ENCODE measurements around the gene PSMB8. TPM values are rescaled to one million over a fixed set of nuclear protein-coding genes. Genes with fewer than 3 reads are reported as not detected.

Gene PSMB8
- total RNA-seq, 1 donor from 2014 or later, result 45.5 TPM

DNA sequence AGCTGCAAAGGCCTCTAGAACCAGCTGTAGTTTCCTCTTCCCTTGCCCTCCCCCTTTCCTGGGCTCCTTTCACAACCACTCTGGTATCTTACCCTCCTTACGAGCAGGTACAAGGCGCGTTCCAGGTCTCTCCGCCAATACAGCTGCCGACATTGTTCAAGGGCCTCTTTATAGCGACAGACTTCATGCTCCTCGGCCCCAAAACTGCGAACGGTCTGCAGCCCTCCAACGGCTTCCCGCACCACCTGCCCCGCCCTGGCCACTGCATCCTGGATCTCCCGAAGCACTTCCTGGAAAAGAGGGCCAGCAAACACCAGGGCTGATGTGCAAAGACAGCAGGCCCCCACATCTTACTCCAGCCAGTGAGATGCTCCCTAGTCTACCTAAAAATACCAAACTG is 11.3 kb downstream of the PSMB8 start:
- H3K9me3 Mint-ChIP-seq (ENCODE audit: unreplicated experiment), result no peaks in the 10 kb centered on the region
- no peak overlapping the region for H3K27ac ChIP-seq (ENCODE audit: low read depth, low read length)
- no peak overlapping the region for H3K4me3 Mint-ChIP-seq (ENCODE audit: unreplicated experiment)
- no peak overlapping the region for H3K4me2 ChIP-seq (ENCODE audit: low read length)
- peaks cover 4% of the 10 kb centered on the region for H3K36me3 ChIP-seq (ENCODE audit: insufficient read depth, low read length)
- peaks cover 5% of the 10 kb centered on the region for H3K4me1 ChIP-seq (ENCODE audit: insufficient read depth, low read length)
- FAIRE-seq, result no peak
- H3K79me2 ChIP-seq (ENCODE audit: insufficient read depth, low read length), result peaks cover 6% of the 10 kb centered on the region
- H3K27me3 Mint-ChIP-seq (ENCODE audit: low read depth, unreplicated experiment), result no peaks in the 10 kb centered on the region
- H3K9ac ChIP-seq (ENCODE audit: low read length), result no peak overlapping the region
- peaks cover 46% of the 10 kb centered on the region for H3K36me3 Mint-ChIP-seq (ENCODE audit: low read depth, unreplicated experiment)
- no peak for DNase-seq (ENCODE audit: low read depth)
- peaks cover 8% of the 10 kb centered on the region for H4K20me1 ChIP-seq (ENCODE audit: insufficient read depth, low read length)
- H3K9me3 ChIP-seq (ENCODE audit: insufficient read depth, low read depth, low read length), result no peaks in the 10 kb centered on the region
- H3K4me1 Mint-ChIP-seq (ENCODE audit: low read depth, unreplicated experiment), result peaks cover 19% of the 10 kb centered on the region
- H2AFZ ChIP-seq (ENCODE audit: low read depth, low read length), result no peak overlapping the region
- TF ChIP-seq, protein P1, sequence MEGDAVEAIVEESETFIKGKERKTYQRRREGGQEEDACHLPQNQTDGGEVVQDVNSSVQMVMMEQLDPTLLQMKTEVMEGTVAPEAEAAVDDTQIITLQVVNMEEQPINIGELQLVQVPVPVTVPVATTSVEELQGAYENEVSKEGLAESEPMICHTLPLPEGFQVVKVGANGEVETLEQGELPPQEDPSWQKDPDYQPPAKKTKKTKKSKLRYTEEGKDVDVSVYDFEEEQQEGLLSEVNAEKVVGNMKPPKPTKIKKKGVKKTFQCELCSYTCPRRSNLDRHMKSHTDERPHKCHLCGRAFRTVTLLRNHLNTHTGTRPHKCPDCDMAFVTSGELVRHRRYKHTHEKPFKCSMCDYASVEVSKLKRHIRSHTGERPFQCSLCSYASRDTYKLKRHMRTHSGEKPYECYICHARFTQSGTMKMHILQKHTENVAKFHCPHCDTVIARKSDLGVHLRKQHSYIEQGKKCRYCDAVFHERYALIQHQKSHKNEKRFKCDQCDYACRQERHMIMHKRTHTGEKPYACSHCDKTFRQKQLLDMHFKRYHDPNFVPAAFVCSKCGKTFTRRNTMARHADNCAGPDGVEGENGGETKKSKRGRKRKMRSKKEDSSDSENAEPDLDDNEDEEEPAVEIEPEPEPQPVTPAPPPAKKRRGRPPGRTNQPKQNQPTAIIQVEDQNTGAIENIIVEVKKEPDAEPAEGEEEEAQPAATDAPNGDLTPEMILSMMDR (IDR thresholded peaks at IDR 0.05; ENCODE audit: insufficient read depth, low read depth, low read length), result no peak
- no peak for TF ChIP-seq EZH2 (IDR thresholded peaks at IDR 0.05; ENCODE audit: insufficient read depth, low read length)
- H3K4me3 ChIP-seq (ENCODE audit: insufficient read depth, low read depth, low read length), result no peak overlapping the region
- H3K27me3 ChIP-seq (ENCODE audit: insufficient read depth, low read length), result no peaks in the 10 kb centered on the region
- H3K27ac Mint-ChIP-seq (ENCODE audit: unreplicated experiment), result no peak overlapping the region

DNA sequence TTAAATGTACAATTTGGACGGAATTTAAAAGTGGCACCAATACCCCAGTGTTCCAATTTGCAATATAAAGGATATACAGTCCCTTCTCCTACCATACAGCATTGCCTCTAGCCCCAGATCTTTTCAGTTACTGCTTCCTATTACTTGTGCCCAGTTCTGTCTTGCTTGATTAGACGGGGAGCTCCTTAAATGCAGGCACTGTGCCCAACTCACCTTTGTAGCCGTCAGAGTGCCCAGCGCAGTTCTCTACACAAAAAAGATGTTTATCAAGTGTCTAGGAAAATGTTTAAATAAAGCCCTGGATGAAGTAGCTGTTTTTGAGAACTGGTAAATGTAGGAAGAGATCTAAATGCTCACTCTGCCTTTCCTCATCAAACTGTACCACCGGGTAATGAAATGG is 12.9 kb downstream of the PSMB8 start:
- Histone ChIP-seq H3K4me1 (ENCODE audit: insufficient read depth, low read length) (no peaks in the 10 kb centered on the region), H3K4me2 (ENCODE audit: low read length) (no peak overlapping the region), H3K27ac (ENCODE audit: low read depth, low read length) (no peak overlapping the region), H4K20me1 (ENCODE audit: insufficient read depth, low read length) (no peaks in the 10 kb centered on the region), H3K9ac (ENCODE audit: low read length) (no peak overlapping the region), H3K79me2 (ENCODE audit: insufficient read depth, low read length) (no peaks in the 10 kb centered on the region), H3K4me3 (ENCODE audit: insufficient read depth, low read depth, low read length) (no peak overlapping the region), H2AFZ (ENCODE audit: low read depth, low read length) (no peak overlapping the region), H3K36me3 (ENCODE audit: insufficient read depth, low read length) (peaks cover 6% of the 10 kb centered on the region), H3K9me3 (ENCODE audit: insufficient read depth, low read depth, low read length) (no peaks in the 10 kb centered on the region), H3K27me3 (ENCODE audit: insufficient read depth, low read length) (no peaks in the 10 kb centered on the region)
- FAIRE-seq, result no peak
- Mint-ChIP-seq H3K4me1 (ENCODE audit: low read depth, unreplicated experiment) (peaks cover 18% of the 10 kb centered on the region), H3K27ac (ENCODE audit: unreplicated experiment) (no peak overlapping the region), H3K4me3 (ENCODE audit: unreplicated experiment) (no peak overlapping the region), H3K36me3 (ENCODE audit: low read depth, unreplicated experiment) (peaks cover 48% of the 10 kb centered on the region), H3K27me3 (ENCODE audit: low read depth, unreplicated experiment) (no peaks in the 10 kb centered on the region), H3K9me3 (ENCODE audit: unreplicated experiment) (no peaks in the 10 kb centered on the region)
- DNase-seq (ENCODE audit: low read depth), result no peak
- TF ChIP-seq, protein P1 (IDR thresholded peaks at IDR 0.05; ENCODE audit: insufficient read depth, low read depth, low read length), result no peak
- no peak for TF ChIP-seq EZH2 (IDR thresholded peaks at IDR 0.05; ENCODE audit: insufficient read depth, low read length)

DNA sequence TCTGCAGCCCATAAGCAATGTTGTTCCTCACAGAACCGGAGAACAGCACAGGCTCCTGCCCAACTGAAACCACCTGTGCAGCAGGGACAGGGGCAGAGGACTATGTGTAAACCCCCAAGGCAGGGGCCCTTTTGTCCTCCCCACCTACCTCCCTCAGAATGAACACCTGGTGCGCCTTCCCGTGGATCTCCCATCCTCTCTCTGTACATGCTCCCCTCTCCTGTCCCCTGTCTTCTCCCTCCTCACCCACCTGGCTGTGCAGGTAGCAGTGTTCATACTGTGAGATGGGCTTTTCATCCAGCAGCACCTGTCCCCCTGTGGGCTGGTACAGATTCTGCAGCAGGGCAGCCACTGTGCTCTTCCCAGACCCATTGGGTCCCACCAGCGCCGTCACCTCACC is 13.8 kb downstream of the PSMB8 start:
- Histone ChIP-seq H2AFZ (ENCODE audit: low read depth, low read length) (no peak overlapping the region), H3K27ac (ENCODE audit: low read depth, low read length) (no peak overlapping the region), H3K4me1 (ENCODE audit: insufficient read depth, low read length) (no peaks in the 10 kb centered on the region), H3K9ac (ENCODE audit: low read length) (no peak overlapping the region), H3K79me2 (ENCODE audit: insufficient read depth, low read length) (no peaks in the 10 kb centered on the region), H3K9me3 (ENCODE audit: insufficient read depth, low read depth, low read length) (no peaks in the 10 kb centered on the region), H3K36me3 (ENCODE audit: insufficient read depth, low read length) (peaks cover 6% of the 10 kb centered on the region), H4K20me1 (ENCODE audit: insufficient read depth, low read length) (no peaks in the 10 kb centered on the region), H3K27me3 (ENCODE audit: insufficient read depth, low read length) (no peaks in the 10 kb centered on the region), H3K4me3 (ENCODE audit: insufficient read depth, low read depth, low read length) (no peak overlapping the region), H3K4me2 (ENCODE audit: low read length) (no peak overlapping the region)
- Mint-ChIP-seq H3K9me3 (ENCODE audit: unreplicated experiment) (no peaks in the 10 kb centered on the region), H3K27me3 (ENCODE audit: low read depth, unreplicated experiment) (no peaks in the 10 kb centered on the region), H3K36me3 (ENCODE audit: low read depth, unreplicated experiment) (peaks cover 47% of the 10 kb centered on the region), H3K4me1 (ENCODE audit: low read depth, unreplicated experiment) (peaks cover 14% of the 10 kb centered on the region), H3K27ac (ENCODE audit: unreplicated experiment) (no peak overlapping the region), H3K4me3 (ENCODE audit: unreplicated experiment) (no peak overlapping the region)
- no peak for DNase-seq (ENCODE audit: low read depth)
- no peak for FAIRE-seq
- TF ChIP-seq, protein P1 (IDR thresholded peaks at IDR 0.05; ENCODE audit: insufficient read depth, low read depth, low read length), result no peak
